ENCODE measurements around the gene ADAMTS8. TPM values are rescaled to one million over a fixed set of nuclear protein-coding genes. Genes with fewer than 3 reads are reported as not detected.

ADAMTS8 gene
- total RNA-seq, 1 experiment from 2014 or later = 0.07 TPM

- Histone ChIP-seq H3K79me2 (ENCODE audit: insufficient read depth, low read length) (no peaks in the 10 kb centered on the region), H3K9me3 (ENCODE audit: control insufficient read depth in 1 of 2, insufficient read depth in 1 of 2, low read depth in 1 of 2, low read length in 2 of 2) (no peaks in the 10 kb centered on the region), H2AFZ (ENCODE audit: low read depth, low read length, poor library complexity, severe bottlenecking) (no peak overlapping the region), H3K4me2 (ENCODE audit: low read length) (no peak overlapping the region), H3K27me3 (ENCODE audit: insufficient read depth, low read length) (peaks cover 31% of the 10 kb centered on the region), H3K4me1 (ENCODE audit: control insufficient read depth in 1 of 2, insufficient read depth in 2 of 2, low read length in 2 of 2) (peaks cover 0 to 3% of the 10 kb centered on the region in 2 experiments; a peak in 1 of 4 replicates), H3K4me3 (replicated peaks in 1 of 2; ENCODE audit: low read depth in 1 of 2, low read length in 2 of 2) (no peak overlapping the region), H3K27ac (ENCODE audit: low read depth, low read length) (no peak overlapping the region), H3K36me3 (ENCODE audit: control insufficient read depth in 1 of 2, insufficient read depth in 2 of 2, low read length in 2 of 2) (no peaks in the 10 kb centered on the region), H4K20me1 (ENCODE audit: insufficient read depth) (no peaks in the 10 kb centered on the region), H3K9ac (ENCODE audit: low read length) (no peak overlapping the region), H3K9me2 (ENCODE audit: insufficient read depth) (no peaks in the 10 kb centered on the region)
- no peak for ATAC-seq
- DNase-seq (ENCODE audit: low read depth, low spot score) = no peak
- ChIA-PET POLR2A (no interaction called here), CTCF (interaction anchor here (5.8 kb wide), 1 partner anchor 431 kb away, joined by 150 read pairs; no protein-coding TSS in a partner anchor), RAD21 (ENCODE audit: low non-redundant PET in 1 of 2, low total read pairs in 2 of 2, uncharacterized antibody in 2 of 2, unreplicated experiment in 2 of 2) (no interaction called here)
- intact Hi-C loops (cut with micrococcal nuclease) = loop anchor here (5.0 to 10.0 kb wide), 3 partner anchors 235 to 1242 kb away; no protein-coding TSS in a partner anchor
- TF ChIP-seq, protein P1, sequence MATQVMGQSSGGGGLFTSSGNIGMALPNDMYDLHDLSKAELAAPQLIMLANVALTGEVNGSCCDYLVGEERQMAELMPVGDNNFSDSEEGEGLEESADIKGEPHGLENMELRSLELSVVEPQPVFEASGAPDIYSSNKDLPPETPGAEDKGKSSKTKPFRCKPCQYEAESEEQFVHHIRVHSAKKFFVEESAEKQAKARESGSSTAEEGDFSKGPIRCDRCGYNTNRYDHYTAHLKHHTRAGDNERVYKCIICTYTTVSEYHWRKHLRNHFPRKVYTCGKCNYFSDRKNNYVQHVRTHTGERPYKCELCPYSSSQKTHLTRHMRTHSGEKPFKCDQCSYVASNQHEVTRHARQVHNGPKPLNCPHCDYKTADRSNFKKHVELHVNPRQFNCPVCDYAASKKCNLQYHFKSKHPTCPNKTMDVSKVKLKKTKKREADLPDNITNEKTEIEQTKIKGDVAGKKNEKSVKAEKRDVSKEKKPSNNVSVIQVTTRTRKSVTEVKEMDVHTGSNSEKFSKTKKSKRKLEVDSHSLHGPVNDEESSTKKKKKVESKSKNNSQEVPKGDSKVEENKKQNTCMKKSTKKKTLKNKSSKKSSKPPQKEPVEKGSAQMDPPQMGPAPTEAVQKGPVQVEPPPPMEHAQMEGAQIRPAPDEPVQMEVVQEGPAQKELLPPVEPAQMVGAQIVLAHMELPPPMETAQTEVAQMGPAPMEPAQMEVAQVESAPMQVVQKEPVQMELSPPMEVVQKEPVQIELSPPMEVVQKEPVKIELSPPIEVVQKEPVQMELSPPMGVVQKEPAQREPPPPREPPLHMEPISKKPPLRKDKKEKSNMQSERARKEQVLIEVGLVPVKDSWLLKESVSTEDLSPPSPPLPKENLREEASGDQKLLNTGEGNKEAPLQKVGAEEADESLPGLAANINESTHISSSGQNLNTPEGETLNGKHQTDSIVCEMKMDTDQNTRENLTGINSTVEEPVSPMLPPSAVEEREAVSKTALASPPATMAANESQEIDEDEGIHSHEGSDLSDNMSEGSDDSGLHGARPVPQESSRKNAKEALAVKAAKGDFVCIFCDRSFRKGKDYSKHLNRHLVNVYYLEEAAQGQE (IDR thresholded peaks at IDR 0.05; ENCODE audit: low read depth) = no peak
- TF ChIP-seq EZH2phosphoT487 (IDR thresholded peaks at IDR 0.05; ENCODE audit: borderline replicate concordance) = no peak
- no peak for TF ChIP-seq EZH2 (IDR thresholded peaks at IDR 0.05)
- no peak for TF ChIP-seq ZNF274 (IDR thresholded peaks at IDR 0.05; ENCODE audit: low read depth, low read length)
- TF ChIP-seq, protein P2, sequence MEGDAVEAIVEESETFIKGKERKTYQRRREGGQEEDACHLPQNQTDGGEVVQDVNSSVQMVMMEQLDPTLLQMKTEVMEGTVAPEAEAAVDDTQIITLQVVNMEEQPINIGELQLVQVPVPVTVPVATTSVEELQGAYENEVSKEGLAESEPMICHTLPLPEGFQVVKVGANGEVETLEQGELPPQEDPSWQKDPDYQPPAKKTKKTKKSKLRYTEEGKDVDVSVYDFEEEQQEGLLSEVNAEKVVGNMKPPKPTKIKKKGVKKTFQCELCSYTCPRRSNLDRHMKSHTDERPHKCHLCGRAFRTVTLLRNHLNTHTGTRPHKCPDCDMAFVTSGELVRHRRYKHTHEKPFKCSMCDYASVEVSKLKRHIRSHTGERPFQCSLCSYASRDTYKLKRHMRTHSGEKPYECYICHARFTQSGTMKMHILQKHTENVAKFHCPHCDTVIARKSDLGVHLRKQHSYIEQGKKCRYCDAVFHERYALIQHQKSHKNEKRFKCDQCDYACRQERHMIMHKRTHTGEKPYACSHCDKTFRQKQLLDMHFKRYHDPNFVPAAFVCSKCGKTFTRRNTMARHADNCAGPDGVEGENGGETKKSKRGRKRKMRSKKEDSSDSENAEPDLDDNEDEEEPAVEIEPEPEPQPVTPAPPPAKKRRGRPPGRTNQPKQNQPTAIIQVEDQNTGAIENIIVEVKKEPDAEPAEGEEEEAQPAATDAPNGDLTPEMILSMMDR (IDR thresholded peaks at IDR 0.05 in 2 of 3, conservative IDR thresholded peaks at IDR 0.05 in 1 of 3; ENCODE audit: borderline replicate concordance in 1 of 3, insufficient read depth in 1 of 3, low read depth in 2 of 3, low read length in 2 of 3) = no peak
- TF ChIP-seq POLR2AphosphoS5 (IDR thresholded peaks at IDR 0.05; ENCODE audit: low read depth, low read length) = no peak
- TF ChIP-seq ZFX (IDR thresholded peaks at IDR 0.05) = no peak
- no peak for TF ChIP-seq JUND (IDR thresholded peaks at IDR 0.05)
- no peak for TF ChIP-seq CBX3 (IDR thresholded peaks at IDR 0.05; ENCODE audit: low read depth)
- TF ChIP-seq, protein P3, sequence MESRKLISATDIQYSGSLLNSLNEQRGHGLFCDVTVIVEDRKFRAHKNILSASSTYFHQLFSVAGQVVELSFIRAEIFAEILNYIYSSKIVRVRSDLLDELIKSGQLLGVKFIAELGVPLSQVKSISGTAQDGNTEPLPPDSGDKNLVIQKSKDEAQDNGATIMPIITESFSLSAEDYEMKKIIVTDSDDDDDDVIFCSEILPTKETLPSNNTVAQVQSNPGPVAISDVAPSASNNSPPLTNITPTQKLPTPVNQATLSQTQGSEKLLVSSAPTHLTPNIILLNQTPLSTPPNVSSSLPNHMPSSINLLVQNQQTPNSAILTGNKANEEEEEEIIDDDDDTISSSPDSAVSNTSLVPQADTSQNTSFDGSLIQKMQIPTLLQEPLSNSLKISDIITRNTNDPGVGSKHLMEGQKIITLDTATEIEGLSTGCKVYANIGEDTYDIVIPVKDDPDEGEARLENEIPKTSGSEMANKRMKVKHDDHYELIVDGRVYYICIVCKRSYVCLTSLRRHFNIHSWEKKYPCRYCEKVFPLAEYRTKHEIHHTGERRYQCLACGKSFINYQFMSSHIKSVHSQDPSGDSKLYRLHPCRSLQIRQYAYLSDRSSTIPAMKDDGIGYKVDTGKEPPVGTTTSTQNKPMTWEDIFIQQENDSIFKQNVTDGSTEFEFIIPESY (IDR thresholded peaks at IDR 0.05; ENCODE audit: extremely low read depth, insufficient replicate concordance, low read length) = no peak
- TF ChIP-seq MAX (IDR thresholded peaks at IDR 0.05) = no peak
- TF ChIP-seq RAD21 (IDR thresholded peaks at IDR 0.05; ENCODE audit: low read depth) = no peak
- no peak for TF ChIP-seq TCF7L2 (IDR thresholded peaks at IDR 0.05; ENCODE audit: borderline replicate concordance, extremely low read depth, insufficient read depth, insufficient read length)
- TF ChIP-seq SRF (IDR thresholded peaks at IDR 0.05; ENCODE audit: low read depth) = no peak
- TF ChIP-seq CEBPB (IDR thresholded peaks at IDR 0.05; ENCODE audit: low read depth) = no peak
- TF ChIP-seq SP1 (IDR thresholded peaks at IDR 0.05; ENCODE audit: low read depth) = no peak
- TF ChIP-seq YY1 (IDR thresholded peaks at IDR 0.05; ENCODE audit: extremely low read depth, insufficient replicate concordance, low read depth, low read length) = no peak
- TF ChIP-seq FOSL1 (IDR thresholded peaks at IDR 0.05; ENCODE audit: low read depth) = no peak
- TF ChIP-seq POLR2A (IDR thresholded peaks at IDR 0.05; ENCODE audit: borderline replicate concordance, extremely low read depth, insufficient read depth, insufficient read length) = no peak
- no peak for TF ChIP-seq EGR1 (IDR thresholded peaks at IDR 0.05; ENCODE audit: low read depth)
- BruUV-seq (replicated peaks) = no TSS peak
Observed at GRCh38 chr11:130429983-130430382, 1.6 kb upstream of the ADAMTS8 start.

Data from HCT116 (cell line).